ENCODE results near the gene NFIC. TPM values are rescaled to one million over a fixed set of nuclear protein-coding genes. Genes with fewer than 3 reads are reported as not detected.
"Not testable (repeated sequence)": the region's sequence is repeated elsewhere in the genome, so short reads cannot be mapped to it uniquely, and the experiment has no call there.

Gene NFIC
- total RNA-seq, 1 experiment from 2014 or later: 20.0 TPM

DNA sequence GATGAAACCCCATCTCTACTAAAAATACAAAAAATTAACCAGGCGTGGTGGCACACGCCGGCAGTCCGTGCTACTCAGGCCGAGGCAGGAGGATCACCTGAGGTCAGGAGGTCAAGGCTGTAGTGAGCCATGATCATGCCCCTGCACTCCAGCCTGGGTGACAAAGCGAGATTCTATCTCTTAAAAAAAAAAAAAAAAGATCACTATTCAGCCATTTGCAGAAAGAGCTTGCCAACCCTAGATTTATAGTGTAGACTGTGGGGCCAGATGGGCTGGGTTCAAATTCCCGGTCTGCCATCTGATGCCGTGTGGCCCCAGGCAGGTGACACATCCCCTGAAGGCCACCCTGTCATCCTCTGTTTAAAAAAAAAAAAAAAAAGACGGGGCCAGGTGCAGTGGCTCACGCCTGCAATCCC lies 85.1 kb downstream of the NFIC start:
- no peak for DNase-seq (ENCODE audit: low spot score)

DNA sequence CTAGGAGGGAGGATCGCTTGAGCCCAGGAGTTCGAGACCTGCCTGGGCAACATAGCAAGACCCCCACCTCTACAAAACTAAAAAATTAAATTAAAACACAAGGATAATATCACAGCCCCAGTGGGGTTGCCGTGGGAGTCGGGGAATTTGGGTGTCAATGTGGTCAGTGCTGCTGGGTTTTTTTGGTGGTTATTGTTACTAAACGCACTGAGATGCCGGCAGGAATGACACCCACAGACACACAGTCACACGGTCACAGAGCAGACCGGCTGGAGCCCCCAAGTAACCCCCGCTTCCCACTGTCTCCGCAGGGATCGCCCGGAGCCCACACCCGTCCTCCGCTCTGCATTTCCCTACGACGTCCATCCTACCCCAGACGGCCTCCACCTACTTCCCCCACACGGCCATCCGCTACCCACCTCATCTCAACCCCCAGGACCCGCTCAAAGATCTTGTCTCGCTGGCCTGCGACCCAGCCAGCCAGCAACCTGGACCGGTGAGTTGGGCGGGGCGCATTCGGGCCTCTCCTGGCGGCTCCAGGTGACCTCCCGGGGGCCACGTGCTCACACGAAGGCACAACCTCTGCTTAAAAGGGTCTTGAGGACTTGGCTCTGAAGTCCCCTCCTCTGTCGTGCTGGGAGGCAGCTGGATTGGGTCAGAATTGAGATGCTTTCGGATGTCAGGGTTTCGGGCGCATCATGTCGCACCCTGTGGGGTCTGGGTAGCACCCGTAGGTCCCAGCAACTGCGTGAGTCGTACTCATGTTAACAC lies 86.0 kb downstream of the NFIC start:
- no peak for DNase-seq (ENCODE audit: low spot score)

DNA sequence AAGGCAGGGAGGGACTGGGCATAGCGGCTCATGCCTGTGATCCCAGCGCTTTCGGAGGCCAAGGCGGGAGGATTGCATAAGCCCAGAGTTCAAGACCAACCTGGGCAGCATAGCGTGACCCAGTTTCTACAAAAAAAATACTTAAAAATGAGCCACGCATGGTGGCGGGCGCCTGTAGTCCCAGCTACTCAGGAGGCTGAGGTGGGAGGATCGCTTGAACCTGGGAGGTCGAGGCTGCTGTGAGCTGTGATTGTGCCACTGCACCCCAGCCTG lies 86.5 kb downstream of the NFIC start:
- not testable (repeated sequence) for DNase-seq (ENCODE audit: low spot score)

DNA sequence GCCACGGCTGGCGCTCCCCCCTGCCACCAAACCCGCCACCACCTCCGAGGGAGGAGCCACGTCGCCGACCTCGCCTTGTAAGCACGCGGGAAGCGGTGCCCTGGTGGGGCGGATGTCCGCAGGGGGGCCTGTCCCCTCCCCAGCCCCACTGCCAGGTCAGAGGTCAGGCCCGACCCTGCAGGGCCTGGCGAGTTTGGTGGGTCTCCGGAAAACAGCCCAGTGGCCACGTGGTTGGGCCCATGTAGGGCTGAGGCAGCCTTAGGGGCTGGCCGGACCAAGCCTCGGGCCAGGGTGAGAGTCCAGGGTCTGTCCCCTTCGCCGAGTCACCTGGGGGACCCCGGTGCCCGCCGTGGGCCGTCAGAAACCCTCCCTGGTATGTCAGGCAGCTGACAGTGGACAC lies 87.5 kb downstream of the NFIC start:
- DNase-seq (ENCODE audit: low spot score): no peak

DNA sequence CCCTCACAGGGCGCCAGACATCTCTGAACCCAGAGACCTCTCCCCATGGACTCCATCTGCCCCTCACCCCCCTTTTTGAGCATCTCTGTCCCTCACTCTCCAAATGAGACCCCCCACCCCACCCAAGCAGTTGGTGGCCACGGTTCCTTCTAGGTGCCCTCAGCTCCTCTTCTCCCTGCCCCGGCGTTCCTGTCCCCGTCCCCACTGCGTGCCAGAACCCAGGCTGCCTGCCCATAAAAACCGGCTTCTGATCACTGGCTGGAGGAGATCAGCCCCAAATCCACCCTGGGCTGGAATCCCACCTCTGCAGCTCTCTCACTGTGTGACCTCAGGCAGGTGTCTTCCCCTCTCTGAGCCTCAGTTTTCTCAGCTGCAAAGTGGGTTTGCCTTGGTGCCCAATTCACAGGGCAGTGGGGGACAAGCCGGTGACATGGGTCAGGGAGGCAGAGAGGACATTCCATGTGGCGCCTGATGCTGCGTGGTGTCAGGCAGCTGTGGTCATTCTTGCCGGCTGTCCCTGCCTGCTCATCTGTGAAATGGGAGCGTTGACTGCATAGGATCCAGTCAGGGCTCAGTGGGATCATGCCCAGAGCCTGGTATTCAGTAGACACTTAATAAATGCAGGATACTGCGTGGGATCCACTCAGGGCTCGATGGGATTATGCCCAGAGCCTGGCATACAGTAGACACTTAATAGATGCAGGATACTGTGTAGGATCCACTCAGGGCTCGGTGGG lies 88.4 kb downstream of the NFIC start:
- DNase-seq (ENCODE audit: low spot score): no peak

DNA sequence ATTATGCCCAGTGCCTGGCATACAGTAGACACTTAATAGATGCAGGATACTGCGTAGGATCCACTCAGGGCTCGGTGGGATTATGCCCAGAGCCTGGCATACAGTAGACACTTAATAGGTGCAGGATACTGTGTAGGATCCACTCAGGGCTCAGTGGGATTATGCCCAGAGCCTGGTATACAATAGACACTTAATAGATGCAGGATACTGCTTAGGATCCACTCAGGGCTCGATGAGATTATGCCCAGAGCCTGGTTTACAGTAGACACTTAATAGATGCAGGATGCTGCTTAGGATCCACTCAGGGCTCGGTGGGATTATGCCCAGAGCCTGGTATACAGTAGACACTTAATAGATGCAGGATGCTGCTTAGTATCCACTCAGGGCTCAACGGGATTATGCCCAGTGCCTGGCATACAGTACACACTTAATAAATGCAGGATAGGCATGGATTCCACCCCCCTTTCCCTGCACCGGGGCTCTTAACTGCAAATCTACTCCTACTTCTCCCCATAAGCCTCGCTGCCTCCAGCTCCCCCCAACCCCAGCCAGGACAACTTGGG lies 89.1 kb downstream of the NFIC start:
- DNase-seq (ENCODE audit: low spot score): no peak

DNA sequence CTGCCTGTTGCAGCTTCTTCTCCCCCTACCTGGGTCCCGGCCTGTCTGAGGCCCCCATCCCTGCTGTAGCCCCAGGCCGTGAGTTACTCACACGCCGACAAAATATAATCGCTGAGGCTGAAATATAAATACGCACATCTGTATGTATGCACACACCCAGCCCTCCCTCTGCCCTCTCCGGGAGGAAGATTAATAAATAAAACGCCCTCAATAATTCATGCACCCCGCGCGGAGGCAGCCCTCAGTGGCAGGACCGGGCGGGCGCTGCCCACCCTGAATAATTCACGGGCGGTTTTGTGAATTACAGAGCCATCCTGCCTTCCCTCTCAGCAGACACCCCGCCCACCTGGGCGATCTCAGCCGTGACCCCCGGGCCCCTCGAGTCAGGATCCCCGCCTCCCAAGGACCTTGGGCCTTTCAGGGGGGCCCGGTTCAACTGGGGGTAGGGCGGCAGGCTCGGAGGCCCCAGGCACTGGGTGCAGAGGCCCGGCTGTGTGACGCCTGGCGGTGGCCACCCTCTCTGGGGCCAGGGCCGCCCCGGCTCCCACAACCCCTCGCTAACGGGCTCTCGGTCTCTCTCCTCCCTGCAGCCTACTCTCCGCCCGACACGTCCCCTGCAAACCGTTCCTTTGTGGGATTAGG lies 89.7 kb downstream of the NFIC start:
- no peak for DNase-seq (ENCODE audit: low spot score)

DNA sequence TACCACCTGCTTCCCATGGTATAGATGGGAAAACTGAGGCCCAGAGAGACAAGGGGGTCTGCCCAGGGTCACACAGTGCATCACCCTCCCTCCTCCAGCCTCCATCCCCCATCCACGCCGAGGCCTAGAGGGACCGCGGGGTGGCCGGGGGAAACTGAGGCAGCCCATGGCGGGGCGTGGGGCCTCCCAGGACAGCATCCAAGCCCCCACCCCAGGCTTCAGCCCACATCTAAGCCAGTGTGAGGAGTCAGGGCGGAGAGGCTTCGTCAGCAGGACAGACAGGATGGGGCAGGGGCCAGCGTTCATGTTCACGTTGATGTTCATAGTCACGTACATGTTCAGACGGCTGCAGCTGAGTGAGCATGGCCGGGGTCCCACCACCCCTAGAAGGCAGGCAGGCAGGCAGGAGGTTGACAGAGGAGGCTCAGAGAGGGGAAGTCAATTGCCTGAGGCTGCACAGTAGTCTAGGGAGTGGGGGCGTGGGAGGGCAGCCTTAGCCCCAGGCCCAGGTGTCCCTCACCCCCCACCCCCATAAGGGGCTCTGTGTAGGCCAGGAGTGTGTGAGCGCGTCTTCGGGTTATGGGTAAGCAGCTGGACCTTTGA lies 90.6 kb downstream of the NFIC start:
- DNase-seq (ENCODE audit: low spot score): no peak

DNA sequence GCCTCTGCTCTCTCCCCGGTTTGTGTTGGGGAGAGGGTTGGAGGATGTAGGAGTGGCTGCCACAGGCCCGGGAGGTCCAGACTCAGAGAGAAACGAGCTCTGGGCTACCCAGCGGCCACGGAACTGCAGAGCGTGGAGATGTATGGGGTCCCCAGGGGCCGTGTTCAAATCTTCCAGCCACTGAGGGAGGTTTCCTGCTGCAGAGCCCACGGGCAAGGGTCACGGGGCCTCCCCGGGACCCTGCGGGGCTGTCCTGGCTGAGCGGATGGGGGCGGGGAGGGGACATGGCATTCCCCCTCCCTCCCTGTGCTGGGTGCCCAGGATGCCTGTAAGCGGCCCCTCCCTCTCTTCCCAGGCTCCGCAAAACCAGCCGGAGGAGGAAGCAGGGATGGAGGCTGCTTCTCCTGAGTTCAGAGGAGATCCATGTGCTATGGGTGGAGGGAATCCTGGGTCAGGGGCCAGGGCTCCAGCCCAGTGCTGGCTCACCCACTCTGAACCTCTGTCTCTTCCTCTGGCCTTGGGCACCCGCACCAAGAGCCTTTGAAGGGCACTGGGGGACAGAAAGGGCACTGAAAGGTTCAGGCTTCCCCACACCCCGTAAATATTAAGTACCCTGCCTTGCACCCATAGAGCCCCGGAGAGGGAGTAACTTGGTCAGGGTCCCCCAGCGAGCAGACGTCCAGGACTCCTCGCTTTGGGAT lies 91.3 kb downstream of the NFIC start:
- DNase-seq (ENCODE audit: low spot score): no peak

DNA sequence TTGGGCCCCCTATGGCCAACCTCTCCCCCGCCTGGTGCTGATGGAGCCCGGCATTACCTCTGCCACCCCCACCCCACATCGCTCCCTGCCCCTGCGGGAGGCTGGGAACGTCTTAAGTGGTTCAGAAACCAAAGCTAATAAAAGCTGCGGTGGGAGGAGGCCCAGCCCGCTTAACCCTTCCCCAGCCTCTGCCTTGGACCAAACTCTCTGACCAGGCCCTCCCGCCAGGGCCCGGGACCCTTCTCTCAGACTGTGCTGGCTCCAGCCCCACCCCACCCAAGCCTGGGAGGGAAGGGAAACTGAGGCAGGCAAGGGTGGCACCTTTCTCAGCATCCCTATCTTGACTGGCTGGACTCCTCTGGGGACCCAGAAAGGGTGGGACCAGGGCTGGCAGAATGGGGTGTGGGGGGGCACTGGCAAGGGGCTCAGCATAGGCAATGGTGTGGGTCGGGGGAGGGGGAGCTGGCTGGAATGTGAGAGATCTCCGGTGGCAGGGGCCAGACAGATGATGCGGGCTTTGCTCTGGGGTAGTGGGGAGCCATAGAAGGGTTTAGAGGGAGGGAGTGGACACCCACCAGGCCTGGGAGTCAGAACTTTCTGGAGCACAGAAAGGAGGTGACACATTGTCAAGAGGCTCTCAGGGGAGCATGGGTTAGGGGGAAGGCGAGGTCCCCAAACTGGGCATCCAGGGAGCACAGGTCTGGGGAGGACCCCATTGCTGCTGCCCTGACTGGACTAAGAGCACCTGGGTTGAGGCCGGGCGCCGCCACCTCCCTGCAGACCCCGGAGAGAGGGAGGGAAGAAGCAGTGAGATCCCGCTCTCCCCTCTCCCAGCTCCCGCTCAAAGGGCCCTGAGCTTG lies 92.1 kb downstream of the NFIC start:
- DNase-seq (ENCODE audit: low spot score): no peak

DNA sequence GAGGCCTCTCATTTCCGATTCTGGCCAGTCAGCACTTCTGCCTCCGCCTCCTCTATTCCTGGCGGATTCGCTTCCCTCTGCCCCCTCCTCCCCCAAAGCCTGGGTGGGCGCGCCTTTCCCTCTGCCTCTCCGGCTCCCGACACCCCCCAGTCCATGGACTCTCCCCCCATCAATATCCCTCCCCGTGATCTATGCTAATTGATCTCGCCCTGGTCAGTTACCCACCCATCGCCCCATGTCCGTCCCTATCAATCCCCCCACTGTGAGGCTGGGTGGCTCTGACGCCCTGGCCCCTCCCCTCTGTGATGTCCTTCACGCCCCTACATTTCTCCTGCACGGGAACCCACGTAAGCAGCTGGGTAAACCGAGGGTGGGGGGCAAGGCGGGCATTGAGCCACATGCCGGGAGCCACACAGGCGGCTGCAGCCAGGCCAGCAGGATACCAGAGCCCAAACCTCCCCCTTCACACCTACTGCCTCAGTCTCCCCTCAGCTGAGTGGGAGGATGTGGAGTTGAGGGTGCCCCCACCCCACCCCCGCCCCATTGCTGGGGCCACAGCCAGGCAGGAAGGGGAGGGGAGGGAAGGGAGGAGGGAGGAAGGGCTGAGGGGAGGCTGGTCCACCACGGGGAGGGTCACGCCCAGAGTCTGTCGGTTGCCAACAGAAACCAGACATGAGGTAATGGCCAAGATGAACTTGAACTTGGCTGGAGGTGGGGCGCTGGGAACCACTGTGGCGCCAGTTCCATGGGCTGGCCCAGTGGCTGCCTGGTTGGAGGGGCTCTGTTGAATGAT lies 92.9 kb downstream of the NFIC start:
- peak; percentile 64 for DNase-seq (ENCODE audit: low spot score)

DNA sequence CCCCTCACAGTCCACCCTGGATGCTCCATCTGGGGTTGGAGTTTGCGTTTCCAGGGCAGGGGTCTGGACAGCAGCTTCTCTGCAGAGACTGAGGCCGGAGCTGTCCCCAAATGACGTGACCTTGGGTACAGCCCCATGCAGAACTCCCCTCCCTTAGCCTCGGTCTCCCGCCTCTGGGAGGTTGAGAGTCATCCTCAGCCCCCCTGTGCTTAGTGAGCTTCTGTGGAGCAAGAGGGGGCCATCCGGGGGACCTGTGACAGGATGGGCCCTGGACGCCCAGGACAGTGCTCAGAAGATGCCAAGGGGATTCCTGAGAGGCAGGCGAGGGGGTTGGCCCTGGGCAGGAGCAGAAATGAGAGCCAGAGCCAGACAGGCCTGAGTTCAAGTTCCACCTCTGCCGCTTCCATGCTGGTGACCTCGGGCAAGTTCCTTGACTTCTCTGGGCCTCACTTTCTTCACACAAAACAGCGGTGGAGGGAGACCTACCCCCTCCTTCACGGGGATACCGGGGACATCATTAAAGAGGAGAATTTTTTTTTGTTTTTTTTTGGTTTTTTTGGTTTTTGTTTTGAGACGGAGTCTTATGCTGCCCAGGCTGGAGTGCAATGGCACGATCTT lies 93.7 kb downstream of the NFIC start:
- DNase-seq (ENCODE audit: low spot score): no peak

DNA sequence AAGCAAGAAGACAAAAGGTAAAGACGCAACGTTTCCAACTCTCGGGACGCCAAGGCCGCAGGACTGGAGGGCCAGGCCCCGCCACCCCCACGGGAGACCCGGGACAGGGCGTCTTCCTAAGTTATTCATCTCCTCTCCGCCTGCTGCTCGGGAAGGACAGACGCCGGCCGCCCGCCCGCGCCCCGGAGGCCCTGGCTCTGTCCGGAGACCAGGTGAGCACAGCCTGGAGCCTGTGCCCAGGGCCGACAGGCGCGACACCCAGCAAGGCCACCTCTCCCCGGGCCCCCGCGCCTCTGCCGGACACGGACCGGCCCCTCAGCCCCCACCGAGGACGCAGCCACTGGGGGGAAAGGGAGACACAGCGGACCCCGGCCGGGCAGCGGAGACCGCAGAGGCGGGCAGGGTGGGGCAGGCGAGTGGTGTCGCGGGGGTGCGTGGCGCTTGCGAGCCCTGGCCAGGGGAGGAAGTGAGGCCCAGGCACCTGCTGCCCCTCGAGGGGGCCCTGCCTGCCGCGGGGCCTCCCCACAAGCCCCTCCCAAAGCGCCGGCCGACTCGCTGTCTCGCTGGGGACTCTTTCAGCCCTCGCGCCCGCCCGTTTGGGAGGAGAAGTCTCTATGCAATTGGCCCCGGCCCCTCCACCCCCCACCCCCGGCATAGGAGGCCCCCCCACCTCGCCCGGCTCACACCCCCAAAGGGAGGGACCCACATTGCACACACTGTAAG lies 96.8 kb downstream of the NFIC start:
- DNase-seq (ENCODE audit: low spot score): no peak

DNA sequence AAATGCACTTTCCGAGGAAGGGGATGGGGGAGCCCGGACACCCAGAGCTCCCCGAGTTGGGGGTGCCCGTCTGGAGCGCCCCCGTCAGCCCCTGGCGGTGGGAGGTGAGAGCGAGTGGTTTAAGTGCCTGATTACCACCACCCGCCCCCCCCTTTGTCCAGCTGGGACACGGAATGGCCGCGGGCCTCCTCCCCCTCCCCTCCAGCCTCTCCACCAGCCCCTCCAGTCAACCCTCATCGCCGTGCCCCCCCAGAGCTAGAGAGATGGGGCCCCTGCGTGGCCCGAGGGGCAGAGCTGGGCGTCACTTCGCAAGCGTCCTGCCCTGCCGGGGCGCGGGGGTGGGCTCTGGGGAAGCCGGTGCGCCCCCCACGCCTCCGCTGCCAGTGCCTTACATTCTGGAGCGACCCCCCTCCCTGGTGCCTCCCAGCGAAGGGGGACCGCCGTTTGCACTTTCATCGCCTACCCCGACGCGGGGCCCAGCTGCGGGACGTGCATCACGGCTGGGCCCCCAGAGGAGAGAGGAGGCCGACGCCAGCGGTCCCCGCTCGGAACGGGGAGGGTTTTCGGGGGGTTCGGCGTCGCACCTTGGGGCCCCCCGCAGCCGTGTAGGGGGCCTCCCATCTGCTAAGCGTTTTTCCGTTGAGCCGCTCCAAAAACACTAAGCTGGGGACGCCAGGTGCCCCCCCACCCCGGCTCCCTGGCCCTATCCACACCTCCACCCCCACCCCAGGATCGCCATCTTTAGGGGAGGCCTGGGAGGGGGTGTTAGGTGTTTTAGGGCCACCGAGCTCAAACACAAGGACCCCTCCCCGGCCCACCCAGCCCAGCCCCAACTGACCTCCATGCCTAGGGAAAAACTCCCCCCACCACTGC lies 97.6 kb downstream of the NFIC start:
- no peak for DNase-seq (ENCODE audit: low spot score)

DNA sequence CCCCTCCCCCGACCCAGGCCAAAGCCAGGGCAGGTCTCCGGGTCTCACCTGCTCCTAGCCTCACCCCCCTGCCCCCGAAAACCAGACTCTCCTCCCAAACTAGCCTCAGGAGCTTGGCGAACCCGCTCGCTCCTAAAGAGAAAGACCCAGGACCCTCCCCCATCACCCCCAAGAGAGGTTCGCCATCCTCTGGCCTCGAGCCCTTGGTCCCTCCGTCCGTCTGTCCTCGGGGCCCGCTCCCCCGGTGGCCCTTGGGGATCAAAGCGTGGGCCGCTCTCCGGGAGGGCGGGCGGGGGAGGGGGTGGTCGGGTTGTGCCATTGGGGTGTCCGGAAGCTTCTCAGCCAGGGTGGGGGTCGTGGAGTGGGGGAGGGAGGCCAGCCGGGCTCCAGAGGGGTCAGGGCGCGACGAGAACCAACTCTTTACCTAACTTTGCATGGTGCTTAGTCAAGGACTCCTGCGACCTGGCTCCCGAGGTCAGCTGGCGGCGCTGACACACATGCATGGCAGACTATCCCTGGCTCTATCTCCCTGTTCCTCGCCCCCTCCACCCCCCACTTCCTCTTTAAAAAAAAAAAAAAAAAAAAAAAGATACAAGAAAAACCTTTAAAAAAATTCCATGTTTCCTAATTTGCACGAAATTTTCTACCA lies 98.3 kb downstream of the NFIC start:
- no peak for DNase-seq (ENCODE audit: low spot score)

DNA sequence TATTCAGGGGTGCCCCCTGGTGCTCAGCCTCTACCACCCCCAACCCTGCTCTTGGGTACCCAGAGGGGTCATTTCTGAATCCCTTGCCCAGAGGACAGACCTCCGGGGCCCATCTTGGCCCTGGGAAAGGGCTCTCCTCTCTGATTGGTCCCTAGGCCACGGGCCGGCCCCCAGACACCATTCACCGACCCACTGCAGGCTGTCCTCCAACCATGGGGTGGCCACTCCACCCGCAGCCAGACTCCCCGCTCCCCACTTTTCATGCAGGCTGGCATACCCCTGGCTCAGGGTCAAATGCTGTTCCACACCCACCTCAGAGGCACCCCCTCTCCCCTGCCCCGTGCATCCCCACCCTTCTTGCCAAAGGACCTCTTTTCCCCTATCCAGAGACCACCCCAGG lies 99.2 kb downstream of the NFIC start:
- no peak for DNase-seq (ENCODE audit: low spot score)

DNA sequence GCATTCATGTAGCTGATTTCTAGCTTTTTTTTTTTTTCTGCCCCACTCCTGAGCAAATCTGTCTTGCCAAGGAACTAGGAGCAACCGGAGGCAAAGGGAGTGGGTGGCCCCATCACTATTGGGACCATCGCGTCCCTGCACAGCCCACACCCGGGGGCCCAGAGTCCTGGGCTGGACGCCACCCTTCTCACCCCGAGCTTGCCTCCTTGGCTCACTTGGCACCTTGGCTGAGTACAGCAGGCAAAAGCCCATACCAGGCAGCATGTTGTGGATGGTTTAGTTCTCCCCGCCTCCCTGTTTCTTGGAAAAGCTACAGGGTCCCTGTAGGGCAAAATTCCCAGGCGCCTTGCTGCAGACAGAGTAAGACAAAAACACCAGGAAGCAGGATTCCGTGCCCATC lies 100.3 kb downstream of the NFIC start:
- no peak for DNase-seq (ENCODE audit: low spot score)

Measured in H4 (cell line).